HepG2 (cell line): ENCODE data around the gene DHX8. TPM values are rescaled to one million over a fixed set of nuclear protein-coding genes. Genes with fewer than 3 reads are reported as not detected.

Source experiments
- AGO2 ChIP-seq: fragments of 200-400 bp; formaldehyde crosslinking; optimal IDR thresholded peaks from 2 replicates; pipeline ENCODE3; 2017; ENCODE audit warnings: mild to moderate bottlenecking, low read depth, low read length, moderate library complexity
- CEBPB ChIP-seq: IDR thresholded peaks from 2 replicates; pipeline ENCODE4 v1.6.1; 2011; ENCODE audit warnings: low read depth, low read length, improper control_type of control experiment, borderline replicate concordance
- CREM ChIP-seq, 2 experiments: sonication (generic) in 1 of 2; formaldehyde crosslinking in 1 of 2; IDR thresholded peaks; 2 replicates each; pipeline versions ENCODE4 v1.4.0 to v1.6.1; 2016 to 2020; ENCODE audit warnings: antibody characterized with exemption in 1 of 2, mild to moderate bottlenecking in 1 of 2, missing genetic modification reagents in 1 of 2
- CSRNP1 ChIP-seq: sonication (generic); formaldehyde crosslinking; IDR thresholded peaks from 2 replicates; pipeline ENCODE4 v1.8.1; 2023; ENCODE audit warnings: mild to moderate bottlenecking, missing genetic modification reagents
- EED ChIP-seq: sonication (generic); formaldehyde crosslinking; IDR thresholded peaks from 2 replicates; pipeline ENCODE4 v1.5.0; 2020; ENCODE audit warnings: mild to moderate bottlenecking, missing genetic modification reagents
- ELF3 ChIP-seq: IDR thresholded peaks from 2 replicates; pipeline ENCODE4 v1.6.1; 2016; ENCODE audit warnings: missing genetic modification reagents, missing compliant biosample characterization
- HMGXB4 ChIP-seq, 2 experiments: sonication (generic) in 1 of 2; formaldehyde crosslinking in 1 of 2; IDR thresholded peaks; 2 replicates each; pipeline versions ENCODE4 v1.4.0 to v1.6.1; 2018 to 2020; ENCODE audit warnings: missing genetic modification reagents in 2 of 2, borderline replicate concordance in 1 of 2, low read depth in 1 of 2, mild to moderate bottlenecking in 1 of 2, missing biosample characterization in 1 of 2
- IKZF1 ChIP-seq: fragments of 450-650 bp; IDR thresholded peaks from 2 replicates; pipeline ENCODE4 v1.7.1; 2016
- KLF13 ChIP-seq: sonication (generic); formaldehyde crosslinking; IDR thresholded peaks from 2 replicates; pipeline ENCODE4 v1.4.0; 2020; ENCODE audit warnings: mild to moderate bottlenecking, missing genetic modification reagents
- NRL ChIP-seq: sonication (generic); formaldehyde crosslinking; IDR thresholded peaks from 2 replicates; pipeline ENCODE4 v1.5.0; 2020; ENCODE audit warnings: missing genetic modification reagents, mild to moderate bottlenecking, moderate library complexity, borderline replicate concordance
- PATZ1 ChIP-seq: sonication (generic); formaldehyde crosslinking; IDR thresholded peaks from 2 replicates; pipeline ENCODE4 v1.4.0; 2020; ENCODE audit warnings: missing genetic modification reagents
- SMAD9 ChIP-seq: sonication (generic); formaldehyde crosslinking; IDR thresholded peaks from 2 replicates; pipeline ENCODE4 v1.5.1; 2020; ENCODE audit warnings: mild to moderate bottlenecking, missing genetic modification reagents
- SNAI1 ChIP-seq: sonication (generic); formaldehyde crosslinking; IDR thresholded peaks from 2 replicates; pipeline ENCODE4 v1.5.0; 2020; ENCODE audit warnings: mild to moderate bottlenecking, missing genetic modification reagents, borderline replicate concordance
- SP4 ChIP-seq: sonication (generic); formaldehyde crosslinking; IDR thresholded peaks from 2 replicates; pipeline ENCODE4 v1.8.1; 2023; ENCODE audit warnings: mild to moderate bottlenecking, missing genetic modification reagents
- SSRP1 ChIP-seq: IDR thresholded peaks from 2 replicates; pipeline ENCODE4 v1.6.1; 2016; ENCODE audit warnings: control low read depth
- TP53 ChIP-seq: sonication (generic); formaldehyde crosslinking; conservative IDR thresholded peaks from 2 replicates; pipeline ENCODE4 v1.4.0; 2020; ENCODE audit warnings: missing genetic modification reagents
- ZGPAT ChIP-seq: IDR thresholded peaks from 2 replicates; pipeline ENCODE4 v1.6.1; 2016; ENCODE audit warnings: mild to moderate bottlenecking
- ZNF12 ChIP-seq: sonication (generic); formaldehyde crosslinking; IDR thresholded peaks from 2 replicates; pipeline ENCODE4 v1.5.0; 2020; ENCODE audit warnings: missing genetic modification reagents
- ZNF121 ChIP-seq: sonication (generic); formaldehyde crosslinking; IDR thresholded peaks from 2 replicates; pipeline ENCODE4 v1.5.0; 2020; ENCODE audit warnings: mild to moderate bottlenecking, missing genetic modification reagents
- ZNF296 ChIP-seq: sonication (generic); formaldehyde crosslinking; conservative IDR thresholded peaks from 2 replicates; pipeline ENCODE4 v1.5.0; 2020; ENCODE audit warnings: mild to moderate bottlenecking, missing genetic modification reagents
- ZNF468 ChIP-seq: sonication (generic); formaldehyde crosslinking; IDR thresholded peaks from 2 replicates; pipeline ENCODE4 v1.8.0; 2022; ENCODE audit warnings: mild to moderate bottlenecking, moderate library complexity, missing genetic modification reagents
- ZNF672 ChIP-seq: sonication (generic); formaldehyde crosslinking; IDR thresholded peaks from 2 replicates; pipeline ENCODE4 v1.8.1; 2022; ENCODE audit warnings: missing genetic modification reagents
- ZSCAN20 ChIP-seq: sonication (generic); formaldehyde crosslinking; IDR thresholded peaks from 2 replicates; pipeline ENCODE4 v1.4.0; 2020; ENCODE audit warnings: missing genetic modification reagents, mild to moderate bottlenecking, borderline replicate concordance
- ZSCAN22 ChIP-seq: sonication (generic); formaldehyde crosslinking; IDR thresholded peaks from 2 replicates; pipeline ENCODE4 v1.4.0; 2020; ENCODE audit warnings: mild to moderate bottlenecking, missing genetic modification reagents
- polyA plus RNA-seq, 8 experiments: library from polyadenylated mRNA; depleted of rRNA in 3 of 8; stranded (reverse) in 7 of 8; unstranded in 1 of 8; fragments of >200 nt; fragmentation: Illumina TruSeq in 4 of 8; extraction: Trizol in 4 of 8; gene quantifications; 2 replicates each; pipeline versions ENCODE4 v1.2.1 to v1.2.3, GENCODE V29; 2011 to 2016; ENCODE audit warnings: low read depth in 4 of 8, missing spikeins in 1 of 8, mixed read lengths in 1 of 8; ENCODE audit not compliant: insufficient read depth in 1 of 8
- total RNA-seq, 5 experiments: library from RNA; depleted of rRNA; stranded (reverse); fragments of >200 nt; fragmentation: Illumina TruSeq; extraction: Trizol; gene quantifications; 2 replicates each; pipeline ENCODE4 v1.2.3, GENCODE V29; 2016; ENCODE audit warnings: low read depth in 1 of 5

DHX8 gene
- total and polyA plus RNA-seq, 2 of the 13 experiments (the other 11 are each of a cell fraction or from before 2014, with no cell fraction given) = 24.8 to 48.9 TPM

- no peak for TF ChIP-seq ZNF12 (CRISPR knock-in tag)
- TF ChIP-seq ZNF296 (CRISPR knock-in tag) = no peak
- TF ChIP-seq HMGXB4 (CRISPR knock-in tag; IDR thresholded peaks at IDR 0.05; ENCODE audit: borderline replicate concordance in 1 of 2, low read depth in 1 of 2) = peak; percentile 2 to 32
- TF ChIP-seq TP53 (CRISPR knock-in tag) = peak; percentile 89
- TF ChIP-seq ZNF121 (CRISPR knock-in tag) = no peak; the same call in 1 of the 2 replicates
- TF ChIP-seq SMAD9 (CRISPR knock-in tag) = no peak
- TF ChIP-seq CSRNP1 (CRISPR knock-in tag) = 0 out of 2 replicates have a peak, but pooled peaks have one; percentile 19
- TF ChIP-seq KLF13 (CRISPR knock-in tag) = no peak
- no peak for TF ChIP-seq ZNF672 (CRISPR knock-in tag)
- no peak for TF ChIP-seq AGO2
- no peak; the same call in 1 of the 2 replicates for TF ChIP-seq SSRP1
- TF ChIP-seq IKZF1 = no peak
- TF ChIP-seq ZSCAN20 (CRISPR knock-in tag) = peak; percentile 82; the same call in 1 of the 2 replicates
- TF ChIP-seq NRL (CRISPR knock-in tag) = peak; percentile 27; the same call in 1 of the 2 replicates
- TF ChIP-seq CEBPB = peak; percentile 99
- TF ChIP-seq EED (CRISPR knock-in tag) = no peak
- TF ChIP-seq SNAI1 = no peak
- TF ChIP-seq PATZ1 (CRISPR knock-in tag) = peak; percentile 82
- TF ChIP-seq ELF3 = peak; percentile 65; the same call in 1 of the 2 replicates
- TF ChIP-seq SP4 (CRISPR knock-in tag) = peak; percentile 48; the same call in 1 of the 2 replicates
- peak; percentile 84 for TF ChIP-seq CREM (IDR thresholded peaks at IDR 0.05)
- no peak for TF ChIP-seq CREM (CRISPR knock-in tag; IDR thresholded peaks at IDR 0.05)
- no peak for TF ChIP-seq ZNF468 (CRISPR knock-in tag)
- TF ChIP-seq ZGPAT = peak; percentile 93
- TF ChIP-seq ZSCAN22 = no peak
Measured at GRCh38 chr17:43449470-43450248, 34.1 kb upstream of the DHX8 start (continued).
